GM12878 (cell line): ENCODE data around the gene BRAT1. TPM values are rescaled to one million over a fixed set of nuclear protein-coding genes. Genes with fewer than 3 reads are reported as not detected.

Experiments used
- ATAC-seq: fragments of 200-7000 bp; cut with Tn5 transposase; 3 replicates; pipeline ENCODE4 v1.9.1; 2020; ENCODE audit warnings: mild to moderate bottlenecking, moderate library complexity
- BruUV-seq: library from RNA; stranded (reverse); fragments of 400-500 nt; replicated peaks from 2 replicates; lab custom pipeline; 2021; lab: Mats Ljungman, UMichigan
- CTCF ChIA-PET: fragments of 300-600 bp; sonication (Branson Sonifier 250); formaldehyde crosslinking; extraction: SDS; loops from one replicate; lab custom pipeline; 2021; ENCODE audit warnings: inconsistent platforms; lab: Yijun Ruan, JAX
- POLR2A ChIA-PET: fragments of 350-600 bp; formaldehyde crosslinking; extraction: SDS; loops from one replicate; lab custom pipeline; 2021; ENCODE audit warnings: inconsistent platforms; lab: Charles Lee
- RAD21 ChIA-PET: fragments of 300-600 bp; sonication (Branson Sonifier 250); formaldehyde crosslinking; loops from one replicate; lab custom pipeline; 2023; ENCODE audit warnings: antibody characterized with exemption; ENCODE audit not compliant: unreplicated experiment; lab: Charles Lee
- SMC1A ChIA-PET: fragments of 300-600 bp; sonication (Branson Sonifier 250); formaldehyde crosslinking; loops from one replicate; lab custom pipeline; 2023; ENCODE audit not compliant: unreplicated experiment, uncharacterized antibody; lab: Charles Lee
- DNase-seq: peaks from one replicate; pipeline ENCODE4 v3.0.0-alpha.2; 2011; ENCODE audit warnings: low read depth, low spot score
- FAIRE-seq: peaks from 3 replicates; lab custom pipeline; 2011; peaks lifted over from hg19 to GRCh38; lab: Jason Lieb, UNC
- H2AFZ ChIP-seq: 2 replicates; pipeline ENCODE4 v1.6.0; 2011; ENCODE audit warnings: low read depth, low read length, control low read depth; ENCODE audit not compliant: control insufficient read depth
- H3K27ac ChIP-seq: 2 replicates; pipeline ENCODE4 v1.5.1; 2011; ENCODE audit warnings: control low read depth; ENCODE audit not compliant: control insufficient read depth, insufficient read depth
- H3K27me3 ChIP-seq, 2 experiments: replicated peaks in 1 of 2; 2 replicates each; pipeline versions ENCODE4 v1.6.0 to v1.6.1; 2011; ENCODE audit warnings: low read length in 1 of 2; ENCODE audit not compliant: control insufficient read depth in 2 of 2, insufficient read depth in 2 of 2
- H3K36me3 ChIP-seq, 2 experiments: 2 replicates each; pipeline ENCODE4 v1.5.1; 2011; ENCODE audit warnings: low read length in 1 of 2; ENCODE audit not compliant: control insufficient read depth in 2 of 2, insufficient read depth in 2 of 2
- H3K4me1 ChIP-seq: 2 replicates; pipeline ENCODE4 v1.6.1; 2011; ENCODE audit warnings: mild to moderate bottlenecking, low read length, moderate library complexity, mixed read lengths; ENCODE audit not compliant: control insufficient read depth, insufficient read depth
- H3K4me2 ChIP-seq: 2 replicates; pipeline ENCODE4 v1.6.0; 2011; ENCODE audit warnings: control low read depth; ENCODE audit not compliant: control insufficient read depth, insufficient read depth
- H3K4me3 ChIP-seq: fragments of 200-600 bp; sonication (generic); 2 replicates; pipeline ENCODE4 v1.5.1; 2016
- H3K79me2 ChIP-seq: 2 replicates; pipeline ENCODE4 v1.6.0; 2011; ENCODE audit warnings: low read length; ENCODE audit not compliant: control insufficient read depth, insufficient read depth
- H3K9ac ChIP-seq: 2 replicates; pipeline ENCODE4 v1.8.0; 2011; ENCODE audit warnings: low read length, control low read depth, mixed read lengths; ENCODE audit not compliant: control insufficient read depth, insufficient read depth
- H3K9me3 ChIP-seq: replicated peaks from 3 replicates; pipeline ENCODE4 v1.5.1; 2011; ENCODE audit warnings: mild to moderate bottlenecking, low read length; ENCODE audit not compliant: control insufficient read depth, insufficient read depth
- H4K20me1 ChIP-seq: 2 replicates; pipeline ENCODE4 v1.6.0; 2011; ENCODE audit not compliant: control insufficient read depth, insufficient read depth
- BHLHE40 ChIP-seq, 2 experiments: fragments of 450-650 bp in 1 of 2; IDR thresholded peaks; 2 replicates each; pipeline ENCODE4 v1.6.1; 2011 to 2017; ENCODE audit warnings: low read depth in 2 of 2, borderline replicate concordance in 1 of 2, improper control_type of control experiment in 1 of 2, low read length in 1 of 2, mild to moderate bottlenecking in 1 of 2
- EED ChIP-seq: sonication (generic); IDR thresholded peaks from 2 replicates; pipeline ENCODE4 v1.6.1; 2016; ENCODE audit warnings: antibody characterized with exemption, low read depth
- KLF5 ChIP-seq: fragments of 450-650 bp; IDR thresholded peaks from 2 replicates; pipeline ENCODE4 v1.6.1; 2014; ENCODE audit warnings: mild to moderate bottlenecking; ENCODE audit not compliant: partially characterized antibody
- POLR2A ChIP-seq: IDR thresholded peaks from 2 replicates; pipeline ENCODE4 v1.6.1; 2011; ENCODE audit warnings: low read depth, mild to moderate bottlenecking, low read length
- POLR2AphosphoS5 ChIP-seq: IDR thresholded peaks from 2 replicates; pipeline ENCODE4 v1.6.1; 2011; ENCODE audit warnings: mild to moderate bottlenecking, low read length, inconsistent platforms
- RUNX3 ChIP-seq: IDR thresholded peaks from 2 replicates; pipeline ENCODE4 v1.6.1; 2012; ENCODE audit warnings: low read length, inconsistent platforms
- TCF12 ChIP-seq: IDR thresholded peaks from 2 replicates; pipeline ENCODE4 v1.6.1; 2011; ENCODE audit warnings: low read depth, mild to moderate bottlenecking, low read length
- YY1 ChIP-seq: IDR thresholded peaks from 2 replicates; pipeline ENCODE4 v1.6.1; 2011; ENCODE audit warnings: low read depth, mild to moderate bottlenecking, low read length
- ZNF687 ChIP-seq: fragments of 450-650 bp; IDR thresholded peaks from 2 replicates; pipeline ENCODE4 v1.6.1; 2017; ENCODE audit warnings: mild to moderate bottlenecking, moderate library complexity
- WGBS: methylation state at CpG from one replicate; pipeline ENCODE4 v1.1.6; 2016; ENCODE audit warnings: low lambda C conversion rate; ENCODE audit not compliant: insufficient replicate concordance, insufficient coverage; ENCODE audit errors: missing lambda C conversion rate; 5-methylcytosine and 5-hydroxymethylcytosine counted together
- in situ Hi-C: fragments of 300-500 bp; cut with MboI; formaldehyde crosslinking; loops from 9 replicates; pipeline ENCODE4 v1.14.3; 2018; ENCODE audit warnings: mixed read lengths
- intact Hi-C: fragments of 100-400 bp; cut with micrococcal nuclease; formaldehyde crosslinking; loops from one replicate; pipeline ENCODE4 v1.14.2; 2022; ENCODE audit not compliant: unreplicated experiment
- polyA plus RNA-seq, 11 experiments: library from polyadenylated mRNA; depleted of rRNA in 4 of 11; unstranded in 6 of 11; stranded (reverse) in 5 of 11; fragments of >200 nt; fragmentation: Nextera tagmentation in 4 of 11; fragmentation: Illumina TruSeq in 1 of 11; extraction: Ambion mirVana in 4 of 11; extraction: Trizol in 1 of 11; gene quantifications; 1 replicate in 1 of 11; 2 replicates in 10 of 11; pipeline versions ENCODE4 v1.2.1 to v1.2.3, GENCODE V29; 2011 to 2016; ENCODE audit warnings: inconsistent platforms in 2 of 11, missing spikeins in 2 of 11, low read depth in 1 of 11
- total RNA-seq, 4 experiments: library from RNA; depleted of rRNA in 3 of 4; stranded (reverse); fragments of >200 nt in 3 of 4; fragmentation: Illumina TruSeq in 1 of 4; extraction: Trizol in 1 of 4; gene quantifications; 2 replicates each; pipeline versions ENCODE4 v1.2.1 to v1.2.3, GENCODE V29; 2013 to 2021
- TF ChIP-seq, protein P1 (sequence below): fragments of 450-650 bp; formaldehyde crosslinking; IDR thresholded peaks from 2 replicates; pipeline ENCODE4 v1.4.0; 2020; ENCODE audit warnings: mild to moderate bottlenecking, moderate library complexity

The BRAT1 gene
- total and polyA plus RNA-seq, 10 of the 15 experiments (the other 5 are each of a cell fraction or from before 2014, with no cell fraction given) = 0.13 to 53.3 (median 16.0) TPM

DNA sequence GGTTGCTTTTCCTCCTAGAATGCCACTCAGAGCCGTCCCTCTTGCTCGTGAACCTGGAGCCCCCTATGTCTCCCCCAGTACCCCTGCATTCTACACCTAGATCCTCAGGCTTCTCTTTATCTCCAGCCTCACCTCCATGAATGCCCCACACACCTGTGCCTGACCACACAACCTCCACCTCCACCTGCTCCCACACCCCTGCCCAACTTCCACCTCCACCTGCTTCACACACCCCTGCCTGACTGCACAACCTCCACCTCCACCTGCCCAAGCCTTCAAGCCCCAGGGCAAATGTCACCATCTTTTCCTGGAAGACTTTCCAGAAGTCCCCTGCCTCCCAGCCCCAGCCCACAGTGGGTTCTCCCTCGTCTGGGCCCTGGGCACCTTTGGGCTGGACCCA is 42.6 kb downstream of the BRAT1 start (continued):
- TF ChIP-seq, protein P1, sequence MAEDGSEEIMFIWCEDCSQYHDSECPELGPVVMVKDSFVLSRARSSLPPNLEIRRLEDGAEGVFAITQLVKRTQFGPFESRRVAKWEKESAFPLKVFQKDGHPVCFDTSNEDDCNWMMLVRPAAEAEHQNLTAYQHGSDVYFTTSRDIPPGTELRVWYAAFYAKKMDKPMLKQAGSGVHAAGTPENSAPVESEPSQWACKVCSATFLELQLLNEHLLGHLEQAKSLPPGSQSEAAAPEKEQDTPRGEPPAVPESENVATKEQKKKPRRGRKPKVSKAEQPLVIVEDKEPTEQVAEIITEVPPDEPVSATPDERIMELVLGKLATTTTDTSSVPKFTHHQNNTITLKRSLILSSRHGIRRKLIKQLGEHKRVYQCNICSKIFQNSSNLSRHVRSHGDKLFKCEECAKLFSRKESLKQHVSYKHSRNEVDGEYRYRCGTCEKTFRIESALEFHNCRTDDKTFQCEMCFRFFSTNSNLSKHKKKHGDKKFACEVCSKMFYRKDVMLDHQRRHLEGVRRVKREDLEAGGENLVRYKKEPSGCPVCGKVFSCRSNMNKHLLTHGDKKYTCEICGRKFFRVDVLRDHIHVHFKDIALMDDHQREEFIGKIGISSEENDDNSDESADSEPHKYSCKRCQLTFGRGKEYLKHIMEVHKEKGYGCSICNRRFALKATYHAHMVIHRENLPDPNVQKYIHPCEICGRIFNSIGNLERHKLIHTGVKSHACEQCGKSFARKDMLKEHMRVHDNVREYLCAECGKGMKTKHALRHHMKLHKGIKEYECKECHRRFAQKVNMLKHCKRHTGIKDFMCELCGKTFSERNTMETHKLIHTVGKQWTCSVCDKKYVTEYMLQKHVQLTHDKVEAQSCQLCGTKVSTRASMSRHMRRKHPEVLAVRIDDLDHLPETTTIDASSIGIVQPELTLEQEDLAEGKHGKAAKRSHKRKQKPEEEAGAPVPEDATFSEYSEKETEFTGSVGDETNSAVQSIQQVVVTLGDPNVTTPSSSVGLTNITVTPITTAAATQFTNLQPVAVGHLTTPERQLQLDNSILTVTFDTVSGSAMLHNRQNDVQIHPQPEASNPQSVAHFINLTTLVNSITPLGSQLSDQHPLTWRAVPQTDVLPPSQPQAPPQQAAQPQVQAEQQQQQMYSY (CRISPR knock-in tag) = no peak
- no peak for TF ChIP-seq POLR2AphosphoS5
- TF ChIP-seq, all 136 proteins: peak for 0

GRCh38 chr7:2512179-2512661 is 43.1 kb downstream of the BRAT1 start:
- DNase-seq (no peak), FAIRE-seq (no peak), ATAC-seq (peak; percentile 71)
- in situ Hi-C loops = no loop called here
- Histone ChIP-seq H2AFZ (peak overlapping the region; percentile 31), H3K79me2 (no peaks in the 10 kb centered on the region), H3K9me3 (no peaks in the 10 kb centered on the region), H3K9ac (peak overlapping the region; percentile 1; the same call in 1 of the 2 replicates), H3K36me3 (no peaks in the 10 kb centered on the region), H4K20me1 (no peaks in the 10 kb centered on the region), H3K27me3 (no peaks in the 10 kb centered on the region), H3K4me2 (no peak overlapping the region; the same call in 1 of the 2 replicates), H3K4me3 (no peak overlapping the region), H3K4me1 (peaks cover 38% of the 10 kb centered on the region), H3K27ac (no peak overlapping the region)
- BruUV-seq = no TSS peak
- SMC1A ChIA-PET = no interaction called here
- intact Hi-C loops = no loop called here
- CTCF ChIA-PET = interaction anchor here (0.8 kb wide), 1 partner anchor 19 kb away, joined by 3 read pairs; no protein-coding TSS in a partner anchor
- TF ChIP-seq POLR2A (peak; percentile 45; the same call in 1 of the 2 replicates), YY1 (0 out of 2 replicates have a peak, but pooled peaks have one; percentile 24), RUNX3 (peak; percentile 5; the same call in 1 of the 2 replicates), ZNF687 (peak; percentile 62; the same call in 1 of the 2 replicates), KLF5 (no peak), TCF12 (0 out of 2 replicates have a peak, but pooled peaks have one; percentile 24), EED (0 out of 2 replicates have a peak, but pooled peaks have one; percentile 11), BHLHE40 (IDR thresholded peaks at IDR 0.05; ENCODE audit: borderline replicate concordance in 1 of 2, low read depth in 2 of 2, low read length in 1 of 2) (no peak)
- POLR2A ChIA-PET = interaction anchor here (1.0 to 1.9 kb wide), 2 partner anchors 9 to 16 kb away, joined by 4 to 10 read pairs; no protein-coding TSS in a partner anchor
- RAD21 ChIA-PET = no interaction called here
- WGBS = 13% methylated on average over 10 of the region's 12 CpGs
